PC-9 (cell line): ENCODE data around the gene COL4A4. TPM values are rescaled to one million over a fixed set of nuclear protein-coding genes. Genes with fewer than 3 reads are reported as not detected.

Experiments used
- BruUV-seq: library from RNA; stranded (reverse); fragments of 400-500 nt; replicated peaks from 2 replicates; lab custom pipeline; 2021; lab: Mats Ljungman, UMichigan
- CTCF ChIA-PET: fragments of 300-600 bp; sonication (Branson Sonifier 250); formaldehyde crosslinking; loops from one replicate; lab custom pipeline; 2022; ENCODE audit warnings: antibody characterized with exemption; lab: Charles Lee
- POLR2A ChIA-PET: fragments of 300-600 bp; sonication (Branson Sonifier 250); formaldehyde crosslinking; loops from one replicate; lab custom pipeline; 2022; ENCODE audit warnings: antibody characterized with exemption; ENCODE audit not compliant: unreplicated experiment; lab: Charles Lee
- DNase-seq, 2 experiments: peaks; one replicate each; pipeline versions ENCODE4 v3.0.0 to v3.0.0-alpha.2; 2015 to 2022; ENCODE audit warnings: mixed read lengths in 1 of 2
- H2AFZ ChIP-seq: fragments of 200-600 bp; sonication (generic); 2 replicates; pipeline ENCODE4 v1.8.1; 2017; ENCODE audit warnings: antibody characterized with exemption
- H3F3A ChIP-seq: fragments of 200-600 bp; sonication (generic); 2 replicates; pipeline ENCODE4 v1.8.1; 2017; ENCODE audit warnings: antibody characterized with exemption, mild to moderate bottlenecking, low read depth; ENCODE audit not compliant: insufficient read depth
- H3K27ac ChIP-seq: fragments of 200-600 bp; sonication (generic); 2 replicates; pipeline ENCODE4 v1.6.1; 2016; ENCODE audit warnings: mixed run types
- H3K27me3 ChIP-seq: fragments of 200-600 bp; sonication (generic); 2 replicates; pipeline ENCODE4 v1.6.1; 2016; ENCODE audit warnings: low read depth, mixed run types; ENCODE audit not compliant: insufficient read depth
- H3K36me3 ChIP-seq: fragments of 200-600 bp; sonication (generic); 2 replicates; pipeline ENCODE4 v1.6.1; 2016; ENCODE audit warnings: low read depth, mixed run types
- H3K4me1 ChIP-seq: fragments of 200-600 bp; sonication (generic); replicated peaks from 2 replicates; pipeline ENCODE4 v1.6.1; 2016; ENCODE audit warnings: mixed run types; ENCODE audit not compliant: insufficient read depth
- H3K4me2 ChIP-seq: fragments of 200-600 bp; sonication (generic); 2 replicates; pipeline ENCODE4 v1.6.1; 2017; ENCODE audit warnings: mixed run types
- H3K4me3 ChIP-seq: fragments of 200-600 bp; sonication (generic); 2 replicates; pipeline ENCODE4 v1.6.1; 2016; ENCODE audit warnings: mixed run types
- H3K79me2 ChIP-seq: fragments of 200-600 bp; sonication (generic); 2 replicates; pipeline ENCODE4 v1.6.1; 2017; ENCODE audit warnings: low read depth, mixed run types
- H3K9me2 ChIP-seq: fragments of 200-600 bp; sonication (generic); 2 replicates; pipeline ENCODE4 v1.8.1; 2017; ENCODE audit warnings: mild to moderate bottlenecking; ENCODE audit not compliant: insufficient read depth
- H3K9me3 ChIP-seq: fragments of 200-600 bp; sonication (generic); 2 replicates; pipeline ENCODE4 v1.8.1; 2016; ENCODE audit warnings: low read depth; ENCODE audit not compliant: insufficient read depth
- H4K20me1 ChIP-seq: fragments of 200-600 bp; sonication (generic); 2 replicates; pipeline ENCODE4 v1.8.1; 2017; ENCODE audit not compliant: insufficient read depth
- EZH2 ChIP-seq: fragments of 200-600 bp; sonication (generic); IDR thresholded peaks from 2 replicates; pipeline ENCODE4 v1.8.0; 2017; ENCODE audit warnings: antibody characterized with exemption, low read depth
- intact Hi-C: fragments of 100-400 bp; cut with micrococcal nuclease; formaldehyde crosslinking; loops from one replicate; pipeline ENCODE4 v1.10.0; 2022; ENCODE audit not compliant: unreplicated experiment
- total RNA-seq: library from RNA; stranded (reverse); gene quantifications from 2 replicates; pipeline ENCODE4 v1.2.3, GENCODE V29; 2021
- TF ChIP-seq, protein P1 (sequence below): fragments of 200-600 bp; sonication (generic); conservative IDR thresholded peaks from 2 replicates; pipeline ENCODE4 v1.6.1; 2017; ENCODE audit warnings: mixed run types, antibody characterized with exemption, mild to moderate bottlenecking, moderate library complexity

COL4A4 gene
- total RNA-seq, 1 experiment from 2014 or later = 5.6 TPM

DNA sequence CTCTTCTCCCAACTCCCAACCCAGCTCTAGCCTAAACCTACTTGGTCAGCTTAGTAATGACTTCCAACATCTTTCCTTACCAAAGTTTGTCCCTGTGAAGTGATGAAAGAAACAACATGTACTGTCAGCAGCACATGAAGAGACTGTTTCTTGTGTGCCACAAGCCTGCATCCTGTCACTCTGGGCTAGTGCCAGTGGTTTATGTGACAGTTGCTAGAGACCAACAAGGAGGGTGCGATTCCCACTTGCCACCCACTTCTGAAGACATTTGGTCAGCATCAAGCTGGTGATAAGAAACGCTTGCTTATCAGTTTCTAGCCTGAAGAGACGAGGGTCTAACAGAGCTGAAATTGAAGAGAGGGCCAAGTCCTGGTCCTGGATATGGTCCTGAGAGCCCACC, 132.6 kb downstream of the COL4A4 start:
- POLR2A ChIA-PET = no interaction called here

DNA sequence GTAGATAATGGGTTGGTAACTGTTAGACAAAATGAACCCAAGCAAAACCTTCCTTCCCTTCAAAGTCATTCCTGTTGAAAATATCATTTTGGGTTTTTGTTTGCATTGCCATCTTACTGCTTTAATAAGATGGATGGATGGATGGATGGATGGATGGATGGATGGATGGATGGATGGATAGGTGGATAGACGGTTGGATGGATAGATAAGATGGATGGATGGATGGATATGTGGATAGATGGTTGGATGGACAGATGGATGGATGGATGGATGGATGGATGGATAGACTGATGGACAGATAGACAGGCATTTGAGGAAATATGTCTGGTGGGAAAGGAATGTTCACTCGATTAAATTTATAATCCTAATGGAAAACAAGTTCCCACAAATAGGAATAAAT, 133.2 kb downstream of the COL4A4 start:
- no peak overlapping the region for H3K4me2 ChIP-seq
- H3K27ac ChIP-seq = no peak overlapping the region
- H3K9me3 ChIP-seq = no peaks in the 10 kb centered on the region
- ChIA-PET POLR2A (no interaction called here), CTCF (no interaction called here)
- no peaks in the 10 kb centered on the region for H3K4me1 ChIP-seq
- no peaks in the 10 kb centered on the region for H3K36me3 ChIP-seq
- no peak overlapping the region for H2AFZ ChIP-seq
- no TSS peak for BruUV-seq
- H3K9me2 ChIP-seq = no peaks in the 10 kb centered on the region
- H3K27me3 ChIP-seq = no peaks in the 10 kb centered on the region
- H3F3A ChIP-seq = no peaks in the 10 kb centered on the region
- H3K4me3 ChIP-seq = no peak overlapping the region
- intact Hi-C loops = no loop called here
- no peaks in the 10 kb centered on the region for H3K79me2 ChIP-seq
- no peak for TF ChIP-seq EZH2
- TF ChIP-seq, protein P1, sequence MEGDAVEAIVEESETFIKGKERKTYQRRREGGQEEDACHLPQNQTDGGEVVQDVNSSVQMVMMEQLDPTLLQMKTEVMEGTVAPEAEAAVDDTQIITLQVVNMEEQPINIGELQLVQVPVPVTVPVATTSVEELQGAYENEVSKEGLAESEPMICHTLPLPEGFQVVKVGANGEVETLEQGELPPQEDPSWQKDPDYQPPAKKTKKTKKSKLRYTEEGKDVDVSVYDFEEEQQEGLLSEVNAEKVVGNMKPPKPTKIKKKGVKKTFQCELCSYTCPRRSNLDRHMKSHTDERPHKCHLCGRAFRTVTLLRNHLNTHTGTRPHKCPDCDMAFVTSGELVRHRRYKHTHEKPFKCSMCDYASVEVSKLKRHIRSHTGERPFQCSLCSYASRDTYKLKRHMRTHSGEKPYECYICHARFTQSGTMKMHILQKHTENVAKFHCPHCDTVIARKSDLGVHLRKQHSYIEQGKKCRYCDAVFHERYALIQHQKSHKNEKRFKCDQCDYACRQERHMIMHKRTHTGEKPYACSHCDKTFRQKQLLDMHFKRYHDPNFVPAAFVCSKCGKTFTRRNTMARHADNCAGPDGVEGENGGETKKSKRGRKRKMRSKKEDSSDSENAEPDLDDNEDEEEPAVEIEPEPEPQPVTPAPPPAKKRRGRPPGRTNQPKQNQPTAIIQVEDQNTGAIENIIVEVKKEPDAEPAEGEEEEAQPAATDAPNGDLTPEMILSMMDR = no peak
- no peaks in the 10 kb centered on the region for H4K20me1 ChIP-seq
- DNase-seq = no peak

More for the DNA sequence above, 132.6 kb downstream of the COL4A4 start:
- Histone ChIP-seq H3K4me2 (no peak overlapping the region), H2AFZ (no peak overlapping the region), H3F3A (no peaks in the 10 kb centered on the region), H3K79me2 (no peaks in the 10 kb centered on the region), H3K27ac (no peak overlapping the region), H4K20me1 (no peaks in the 10 kb centered on the region), H3K9me2 (no peaks in the 10 kb centered on the region), H3K27me3 (no peaks in the 10 kb centered on the region), H3K36me3 (no peaks in the 10 kb centered on the region), H3K9me3 (no peaks in the 10 kb centered on the region), H3K4me1 (no peaks in the 10 kb centered on the region), H3K4me3 (no peak overlapping the region)
- TF ChIP-seq, protein P1 = no peak
- no peak for TF ChIP-seq EZH2
- BruUV-seq = no TSS peak
- intact Hi-C loops = no loop called here
- CTCF ChIA-PET = no interaction called here
- no peak for DNase-seq

DNA sequence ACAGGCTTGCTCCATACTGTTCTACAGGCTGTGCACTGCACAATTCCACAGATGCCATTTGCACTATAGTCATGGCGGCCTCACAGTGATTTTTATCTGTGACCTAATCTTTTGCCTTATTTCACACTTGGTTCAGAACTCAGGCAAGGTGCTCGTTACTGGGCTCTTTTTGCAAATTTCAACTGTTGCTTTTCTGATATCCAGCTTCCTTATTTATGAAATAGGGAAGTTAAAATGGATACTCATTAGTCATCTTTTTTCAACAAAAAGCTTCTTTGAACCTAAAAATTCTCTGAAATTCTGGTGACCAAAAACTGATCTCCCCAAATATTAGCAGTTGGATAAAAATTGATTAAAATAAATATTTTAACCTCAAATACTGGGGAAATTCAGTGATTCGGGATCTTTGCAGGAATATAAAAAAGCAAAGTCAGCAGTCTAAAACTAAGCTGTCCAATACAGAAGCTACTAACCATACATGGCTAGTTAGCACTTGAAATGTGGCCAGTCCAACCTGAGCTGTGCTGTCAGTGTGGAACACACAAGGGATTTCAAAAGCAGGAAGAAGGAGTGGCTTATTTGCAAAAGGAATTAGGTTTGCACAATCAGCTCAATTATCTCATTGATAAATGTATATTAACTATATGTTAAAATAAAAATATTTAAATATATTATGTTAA, 134.4 kb downstream of the COL4A4 start:
- no peak for TF ChIP-seq EZH2
- TF ChIP-seq, protein P1 = no peak
- no TSS peak for BruUV-seq
- intact Hi-C loops = no loop called here
- Histone ChIP-seq H3K4me2 (no peak overlapping the region), H3K36me3 (no peaks in the 10 kb centered on the region), H3K4me1 (no peaks in the 10 kb centered on the region), H4K20me1 (no peaks in the 10 kb centered on the region), H2AFZ (no peak overlapping the region), H3K9me3 (no peaks in the 10 kb centered on the region), H3K27ac (no peak overlapping the region), H3K4me3 (no peak overlapping the region), H3F3A (no peaks in the 10 kb centered on the region), H3K9me2 (no peaks in the 10 kb centered on the region), H3K27me3 (no peaks in the 10 kb centered on the region), H3K79me2 (no peaks in the 10 kb centered on the region)
- ChIA-PET POLR2A (no interaction called here), CTCF (no interaction called here)
- DNase-seq = no peak
